ENCODE measurements around the gene INCENP.
A peak's percentile ranks its signal among the peaks of the same experiment; 100 is the strongest.
"Not testable (repeated sequence)": the region's sequence is repeated elsewhere in the genome, so short reads cannot be mapped to it uniquely, and the experiment has no call there.

Gene INCENP
- total RNA-seq: 16.7 to 25.2 (median 24.2) reads per million in 3 donors

- Histone ChIP-seq H3K4me1 (ENCODE audit: control insufficient read depth, insufficient read depth, low read length, poor library complexity, severe bottlenecking) (peaks cover 12% of the 10 kb centered on the region), H3K9me3 (ENCODE audit: control insufficient read depth, low read length) (no peaks in the 10 kb centered on the region), H3K27me3 (replicated peaks; ENCODE audit: control insufficient read depth, insufficient read depth, low read length, poor library complexity, severe bottlenecking) (no peaks in the 10 kb centered on the region), H3K36me3 (ENCODE audit: control insufficient read depth, insufficient read depth, low read length) (no peaks in the 10 kb centered on the region), H3K27ac (ENCODE audit: insufficient read depth, low read length, poor library complexity, severe bottlenecking) (peak within 1 kb of the TSS; percentile 65), H3K4me3 (ENCODE audit: insufficient read depth, low read depth, low read length, poor library complexity, severe bottlenecking) (peak within 1 kb of the TSS; percentile 86)
- peak; percentile 88 to 94 (median 91) for DNase-seq
These were observed at the start of gene INCENP for GRCh38 chr11:62123669-62124185. TSS of gene INCENP (plus strand) at chr11:62124011. CDS start at chr11:62128162, 4,151 bp downstream.

- no peak for DNase-seq
- Histone ChIP-seq H3K9me3 (ENCODE audit: control insufficient read depth, low read length) (no peaks in the 10 kb centered on the region), H3K36me3 (ENCODE audit: control insufficient read depth, insufficient read depth, low read length) (no peaks in the 10 kb centered on the region), H3K27ac (ENCODE audit: insufficient read depth, low read length, poor library complexity, severe bottlenecking) (no peak overlapping the region), H3K4me3 (ENCODE audit: insufficient read depth, low read depth, low read length, poor library complexity, severe bottlenecking) (no peak overlapping the region), H3K27me3 (replicated peaks; ENCODE audit: control insufficient read depth, insufficient read depth, low read length, poor library complexity, severe bottlenecking) (no peaks in the 10 kb centered on the region), H3K4me1 (ENCODE audit: control insufficient read depth, insufficient read depth, low read length, poor library complexity, severe bottlenecking) (no peaks in the 10 kb centered on the region)
These were observed 48.4 kb upstream of the INCENP start for GRCh38 chr11:62075438-62075837.

DNA sequence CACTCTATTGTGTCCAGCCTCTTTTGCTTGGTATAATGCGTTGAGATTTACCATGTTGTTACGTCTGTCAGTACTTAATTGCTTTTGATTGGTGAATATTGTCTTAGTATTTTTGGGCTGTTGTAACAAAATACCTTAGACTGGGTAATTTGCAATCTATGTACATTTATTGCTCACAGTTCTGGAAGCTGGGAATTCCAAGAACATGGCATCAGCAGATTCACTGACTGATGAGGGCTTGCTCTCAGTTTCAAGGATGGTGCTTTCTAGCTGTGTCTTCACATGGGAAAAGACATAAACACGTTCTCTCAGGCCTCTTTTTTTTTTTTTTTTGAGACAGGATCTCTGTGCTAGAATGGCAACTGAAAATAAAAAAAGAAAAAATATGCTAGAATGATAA is 46.7 kb upstream of the INCENP start:
- H3K27me3 ChIP-seq (replicated peaks; ENCODE audit: control insufficient read depth, insufficient read depth, low read length, poor library complexity, severe bottlenecking): no peaks in the 10 kb centered on the region
- no peak overlapping the region for H3K27ac ChIP-seq (ENCODE audit: insufficient read depth, low read length, poor library complexity, severe bottlenecking)
- H3K4me3 ChIP-seq (ENCODE audit: insufficient read depth, low read depth, low read length, poor library complexity, severe bottlenecking): no peak overlapping the region
- H3K36me3 ChIP-seq (ENCODE audit: control insufficient read depth, insufficient read depth, low read length): no peaks in the 10 kb centered on the region
- no peak for DNase-seq
- no peaks in the 10 kb centered on the region for H3K9me3 ChIP-seq (ENCODE audit: control insufficient read depth, low read length)
- H3K4me1 ChIP-seq (ENCODE audit: control insufficient read depth, insufficient read depth, low read length, poor library complexity, severe bottlenecking): peaks cover 4% of the 10 kb centered on the region

DNA sequence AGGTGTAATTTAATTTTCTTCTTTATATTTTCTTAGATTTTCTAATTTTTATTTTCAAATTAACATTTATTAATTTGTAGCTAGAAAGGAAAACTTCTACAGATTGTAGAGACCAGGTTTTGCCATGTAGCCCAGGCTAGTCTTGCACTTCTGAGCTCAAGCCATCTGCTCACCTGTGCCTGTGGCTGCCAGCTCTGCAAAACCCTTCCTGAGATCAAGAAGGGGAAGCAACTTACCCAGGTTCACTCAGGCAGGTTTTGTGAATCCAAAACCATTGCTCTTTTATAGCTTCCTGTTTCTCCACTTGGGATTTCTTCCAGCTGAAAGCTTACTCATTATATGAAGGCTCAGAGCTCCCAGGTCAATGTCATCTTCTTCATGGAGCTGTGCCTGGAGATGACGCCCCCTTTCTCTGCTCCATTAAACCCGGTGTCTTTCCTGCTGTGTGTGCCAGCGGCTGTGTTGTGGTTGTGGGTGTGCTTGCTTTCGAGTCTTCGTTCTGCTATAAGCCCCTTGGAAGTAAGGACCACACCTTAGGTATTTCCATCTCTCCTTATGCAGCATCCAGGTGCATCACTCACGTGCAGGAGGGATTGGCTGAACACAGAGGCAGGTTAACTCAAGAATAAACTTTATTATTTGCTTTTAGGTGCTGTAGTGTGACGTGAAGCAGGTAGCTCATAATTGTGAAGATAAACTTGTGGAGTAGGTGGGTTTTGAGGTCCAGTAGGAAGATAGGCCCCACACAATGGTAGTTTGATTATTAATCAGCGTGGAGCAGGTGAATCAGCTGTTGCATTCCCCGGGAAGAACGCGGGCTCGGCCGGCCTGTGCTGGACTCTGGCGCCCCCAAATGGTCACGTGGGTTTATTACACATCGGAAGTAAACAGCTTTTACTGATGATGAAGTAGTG is 42.2 kb upstream of the INCENP start:
- H3K4me1 ChIP-seq (ENCODE audit: control insufficient read depth, insufficient read depth, low read length, poor library complexity, severe bottlenecking): peaks cover 4% of the 10 kb centered on the region
- H3K27me3 ChIP-seq (replicated peaks; ENCODE audit: control insufficient read depth, insufficient read depth, low read length, poor library complexity, severe bottlenecking): no peaks in the 10 kb centered on the region
- H3K9me3 ChIP-seq (ENCODE audit: control insufficient read depth, low read length): no peaks in the 10 kb centered on the region
- H3K36me3 ChIP-seq (ENCODE audit: control insufficient read depth, insufficient read depth, low read length): no peaks in the 10 kb centered on the region
- H3K4me3 ChIP-seq (ENCODE audit: insufficient read depth, low read depth, low read length, poor library complexity, severe bottlenecking): no peak overlapping the region
- peak; percentile 58 to 70 (median 60) for DNase-seq
- H3K27ac ChIP-seq (ENCODE audit: insufficient read depth, low read length, poor library complexity, severe bottlenecking): no peak overlapping the region

GRCh38 chr11:62082292-62082657 is 41.5 kb upstream of the INCENP start:
- no peak overlapping the region for H3K27ac ChIP-seq (ENCODE audit: insufficient read depth, low read length, poor library complexity, severe bottlenecking)
- peaks cover 4% of the 10 kb centered on the region for H3K4me1 ChIP-seq (ENCODE audit: control insufficient read depth, insufficient read depth, low read length, poor library complexity, severe bottlenecking)
- H3K36me3 ChIP-seq (ENCODE audit: control insufficient read depth, insufficient read depth, low read length): no peaks in the 10 kb centered on the region
- DNase-seq: no peak
- H3K4me3 ChIP-seq (ENCODE audit: insufficient read depth, low read depth, low read length, poor library complexity, severe bottlenecking): no peak overlapping the region
- no peaks in the 10 kb centered on the region for H3K9me3 ChIP-seq (ENCODE audit: control insufficient read depth, low read length)
- no peaks in the 10 kb centered on the region for H3K27me3 ChIP-seq (replicated peaks; ENCODE audit: control insufficient read depth, insufficient read depth, low read length, poor library complexity, severe bottlenecking)

DNA sequence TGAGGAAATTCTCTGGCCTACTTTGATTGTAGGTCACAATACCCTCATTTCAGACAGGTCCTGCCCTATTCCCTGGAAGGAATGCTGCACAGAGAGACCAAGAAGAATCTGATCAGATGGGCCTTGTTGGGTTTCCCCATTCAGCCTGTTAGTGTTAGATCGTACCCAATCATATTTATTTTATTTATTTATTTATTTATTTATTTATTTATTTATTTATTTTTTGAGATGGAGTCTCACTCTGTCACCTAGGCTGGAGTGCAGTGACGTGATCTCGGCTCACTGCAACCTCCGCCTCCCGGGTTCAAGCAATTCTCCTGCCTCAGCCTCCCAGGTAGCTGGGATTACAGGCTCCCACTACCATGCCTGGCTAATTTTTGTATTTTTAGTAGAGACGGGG is 39.0 kb upstream of the INCENP start:
- not testable (repeated sequence) for H3K36me3 ChIP-seq (ENCODE audit: control insufficient read depth, insufficient read depth, low read length); H3K27me3 ChIP-seq (replicated peaks; ENCODE audit: control insufficient read depth, insufficient read depth, low read length, poor library complexity, severe bottlenecking); H3K27ac ChIP-seq (ENCODE audit: insufficient read depth, low read length, poor library complexity, severe bottlenecking); H3K4me3 ChIP-seq (ENCODE audit: insufficient read depth, low read depth, low read length, poor library complexity, severe bottlenecking); H3K9me3 ChIP-seq (ENCODE audit: control insufficient read depth, low read length); H3K4me1 ChIP-seq (ENCODE audit: control insufficient read depth, insufficient read depth, low read length, poor library complexity, severe bottlenecking); DNase-seq

GRCh38 chr11:62087694-62088093 is 36.1 kb upstream of the INCENP start:
- Histone ChIP-seq H3K9me3 (ENCODE audit: control insufficient read depth, low read length) (no peaks in the 10 kb centered on the region), H3K27ac (ENCODE audit: insufficient read depth, low read length, poor library complexity, severe bottlenecking) (no peak overlapping the region), H3K4me1 (ENCODE audit: control insufficient read depth, insufficient read depth, low read length, poor library complexity, severe bottlenecking) (no peaks in the 10 kb centered on the region), H3K27me3 (replicated peaks; ENCODE audit: control insufficient read depth, insufficient read depth, low read length, poor library complexity, severe bottlenecking) (no peaks in the 10 kb centered on the region), H3K4me3 (ENCODE audit: insufficient read depth, low read depth, low read length, poor library complexity, severe bottlenecking) (no peak overlapping the region), H3K36me3 (ENCODE audit: control insufficient read depth, insufficient read depth, low read length) (no peaks in the 10 kb centered on the region)
- no peak for DNase-seq

DNA sequence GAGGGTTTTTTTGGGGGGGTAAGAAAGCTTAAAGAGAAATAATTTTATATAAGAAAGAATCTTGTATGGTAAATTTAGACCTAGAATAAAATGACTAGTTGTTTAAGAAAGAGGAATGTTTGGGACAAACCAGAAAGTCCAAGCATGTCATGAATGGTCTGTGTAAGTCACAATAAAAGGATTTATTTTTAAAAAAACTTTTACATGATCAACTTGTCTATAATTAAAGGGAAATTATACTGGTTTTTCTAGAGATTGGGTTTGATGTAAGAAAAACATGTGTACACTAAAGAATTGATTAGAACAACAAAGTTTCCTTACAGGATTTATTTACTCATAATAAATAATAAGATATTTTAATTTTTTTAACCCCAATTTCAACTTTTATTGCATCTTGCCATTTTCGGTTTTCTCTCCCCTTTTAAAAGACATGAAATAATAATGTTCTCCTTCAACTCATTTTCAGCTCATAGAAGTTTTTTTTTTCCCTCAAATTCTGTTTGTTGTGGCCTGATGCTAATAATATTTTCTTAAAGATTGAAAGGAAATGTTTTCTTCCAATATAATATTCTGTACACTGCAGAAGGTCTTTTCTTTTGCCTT is 35.4 kb upstream of the INCENP start:
- no peaks in the 10 kb centered on the region for H3K9me3 ChIP-seq (ENCODE audit: control insufficient read depth, low read length)
- no peaks in the 10 kb centered on the region for H3K36me3 ChIP-seq (ENCODE audit: control insufficient read depth, insufficient read depth, low read length)
- DNase-seq: no peak
- H3K4me3 ChIP-seq (ENCODE audit: insufficient read depth, low read depth, low read length, poor library complexity, severe bottlenecking): no peak overlapping the region
- no peak overlapping the region for H3K27ac ChIP-seq (ENCODE audit: insufficient read depth, low read length, poor library complexity, severe bottlenecking)
- H3K4me1 ChIP-seq (ENCODE audit: control insufficient read depth, insufficient read depth, low read length, poor library complexity, severe bottlenecking): no peaks in the 10 kb centered on the region
- no peaks in the 10 kb centered on the region for H3K27me3 ChIP-seq (replicated peaks; ENCODE audit: control insufficient read depth, insufficient read depth, low read length, poor library complexity, severe bottlenecking)

- no peaks in the 10 kb centered on the region for H3K27me3 ChIP-seq (replicated peaks; ENCODE audit: control insufficient read depth, insufficient read depth, low read length, poor library complexity, severe bottlenecking)
- no peak overlapping the region for H3K27ac ChIP-seq (ENCODE audit: insufficient read depth, low read length, poor library complexity, severe bottlenecking)
- no peak for DNase-seq
- no peak overlapping the region for H3K4me3 ChIP-seq (ENCODE audit: insufficient read depth, low read depth, low read length, poor library complexity, severe bottlenecking)
- H3K4me1 ChIP-seq (ENCODE audit: control insufficient read depth, insufficient read depth, low read length, poor library complexity, severe bottlenecking): no peaks in the 10 kb centered on the region
- H3K9me3 ChIP-seq (ENCODE audit: control insufficient read depth, low read length): no peaks in the 10 kb centered on the region
- H3K36me3 ChIP-seq (ENCODE audit: control insufficient read depth, insufficient read depth, low read length): no peaks in the 10 kb centered on the region
These were observed 20.7 kb upstream of the INCENP start for GRCh38 chr11:62103141-62103540.

- Histone ChIP-seq H3K9me3 (ENCODE audit: control insufficient read depth, low read length) (no peaks in the 10 kb centered on the region), H3K36me3 (ENCODE audit: control insufficient read depth, insufficient read depth, low read length) (no peaks in the 10 kb centered on the region), H3K27me3 (replicated peaks; ENCODE audit: control insufficient read depth, insufficient read depth, low read length, poor library complexity, severe bottlenecking) (no peaks in the 10 kb centered on the region), H3K27ac (ENCODE audit: insufficient read depth, low read length, poor library complexity, severe bottlenecking) (no peak overlapping the region), H3K4me1 (ENCODE audit: control insufficient read depth, insufficient read depth, low read length, poor library complexity, severe bottlenecking) (no peaks in the 10 kb centered on the region), H3K4me3 (ENCODE audit: insufficient read depth, low read depth, low read length, poor library complexity, severe bottlenecking) (no peak overlapping the region)
- DNase-seq: no peak
These were observed 19.8 kb upstream of the INCENP start for GRCh38 chr11:62103986-62104385.

Data from effector memory CD4-positive, alpha-beta T cell (primary cell).